GM18520 (cell line): ENCODE measurements around the gene CAPSL.
"Not testable (repeated sequence)": the region's sequence is repeated elsewhere in the genome, so short reads cannot be mapped to it uniquely, and the experiment has no call there.

Source experiments
- ATAC-seq: cut with Tn5 transposase; IDR thresholded peaks from one replicate; pipeline ENCODE4 v1.9.1; 2021; ENCODE audit not compliant: unreplicated experiment

Gene CAPSL

DNA sequence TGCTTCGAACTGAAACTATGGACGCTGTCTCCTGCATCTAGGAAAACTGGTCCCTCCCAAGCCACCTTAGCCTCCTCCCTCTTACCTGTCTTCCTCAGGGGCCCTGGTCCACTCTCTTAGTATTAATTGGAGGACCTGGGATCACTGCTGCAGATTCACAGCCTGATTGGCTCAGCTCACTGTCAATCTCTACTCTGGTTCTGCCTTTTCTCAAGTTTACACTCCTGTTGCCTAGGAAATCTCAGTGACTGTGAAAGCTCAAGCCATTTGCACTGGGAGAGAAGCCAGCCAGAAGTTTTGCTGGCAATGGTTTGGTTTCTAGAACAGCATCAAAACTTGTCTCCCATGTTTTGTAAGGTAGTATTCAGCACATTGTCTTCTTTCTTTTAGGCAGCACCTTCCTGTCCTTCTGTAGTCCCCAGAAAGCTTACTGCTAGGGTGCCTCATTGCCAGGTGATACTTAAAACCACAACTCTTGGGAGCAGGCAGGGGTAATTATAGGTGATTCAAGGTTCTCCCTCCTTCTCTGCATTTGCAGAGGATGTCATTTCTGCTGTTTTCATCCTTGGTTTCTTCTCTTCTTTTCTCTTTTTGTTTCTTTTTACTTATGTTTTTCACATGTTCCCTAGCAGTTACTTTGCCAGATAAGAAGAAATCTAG lies at the start of gene CAPSL:
Gene CAPSL (minus strand): TSS at position 55 of the 660 bp plus-strand sequence. CDS start 17,502 bp downstream, outside the sequence.
- ATAC-seq, result no peak

DNA sequence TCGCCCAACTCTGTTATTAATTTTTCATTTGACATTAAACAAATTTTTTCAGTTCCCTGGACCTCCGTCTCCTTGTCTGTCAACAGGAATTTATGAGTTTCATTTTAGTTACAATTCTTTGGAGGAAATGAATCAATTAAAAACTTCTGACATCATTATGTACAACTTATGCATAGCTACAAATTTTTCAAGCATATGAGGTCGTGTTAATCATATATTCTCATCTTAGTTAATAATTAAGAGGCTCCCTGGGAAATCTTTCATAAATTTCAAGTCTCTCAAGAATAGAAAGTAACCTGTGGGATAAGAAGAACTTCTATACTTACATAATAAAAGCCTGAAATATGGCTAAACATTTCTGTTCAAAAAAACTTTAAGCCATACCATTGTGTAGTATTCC lies 49.4 kb upstream of the CAPSL start:
- ATAC-seq, result no peak

DNA sequence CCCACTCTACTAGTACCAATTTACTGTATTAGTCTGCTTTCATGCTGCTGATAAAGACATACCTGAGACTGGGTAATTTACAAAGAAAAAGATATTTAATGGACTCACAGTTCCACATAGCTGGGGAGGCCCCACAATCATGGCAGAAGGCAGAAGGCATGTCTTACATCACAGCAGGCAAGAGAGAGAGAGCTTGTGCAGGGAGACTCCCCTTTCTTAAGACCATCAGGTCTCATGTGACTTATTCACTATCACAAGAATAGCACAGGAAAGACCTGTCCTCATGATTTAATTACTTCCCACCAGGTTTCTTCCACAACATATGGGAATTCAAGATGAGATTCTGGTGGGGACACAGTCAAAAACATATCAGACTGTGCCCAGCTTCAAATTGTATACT lies 41.3 kb upstream of the CAPSL start:
- ATAC-seq, result no peak

DNA sequence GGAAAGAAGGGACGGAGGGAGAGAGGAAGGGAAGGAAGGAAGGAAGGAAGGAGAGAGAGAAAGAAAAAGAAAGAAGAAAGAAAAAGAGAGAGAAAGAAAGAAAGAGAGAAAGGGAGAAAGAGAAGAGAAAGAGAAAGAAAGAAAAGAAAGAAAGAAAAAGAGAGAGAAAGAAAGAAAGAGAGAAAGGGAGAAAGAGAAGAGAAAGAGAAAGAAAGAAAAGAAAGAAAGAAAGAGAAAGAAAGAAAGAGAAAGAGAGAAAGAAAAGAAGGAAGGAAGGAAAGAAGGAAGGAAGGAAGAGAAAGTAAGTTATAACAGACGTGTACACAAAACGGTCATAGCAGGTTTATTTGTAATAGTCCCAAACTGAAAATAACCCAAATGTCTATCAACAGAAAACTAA lies 38.4 kb upstream of the CAPSL start:
- not testable (repeated sequence) for ATAC-seq

DNA sequence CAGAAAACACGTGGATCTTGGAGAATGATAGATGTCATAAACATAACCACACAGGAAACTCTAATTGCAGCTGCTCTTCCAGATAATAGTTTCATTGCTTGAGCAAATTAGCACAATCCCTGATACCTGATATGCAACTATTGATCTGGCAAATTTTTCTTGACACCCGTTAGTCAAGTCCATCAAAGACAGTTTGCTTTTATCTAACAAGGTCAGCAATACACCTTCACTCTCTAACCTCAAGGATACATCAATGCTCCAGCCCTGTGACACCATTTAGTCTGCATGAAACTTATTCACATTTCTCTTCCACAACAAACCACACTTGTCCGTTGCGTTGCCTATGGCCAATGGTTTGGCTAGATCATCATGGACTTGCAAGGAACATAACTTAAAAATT lies 36.1 kb upstream of the CAPSL start:
- ATAC-seq, result no peak

DNA sequence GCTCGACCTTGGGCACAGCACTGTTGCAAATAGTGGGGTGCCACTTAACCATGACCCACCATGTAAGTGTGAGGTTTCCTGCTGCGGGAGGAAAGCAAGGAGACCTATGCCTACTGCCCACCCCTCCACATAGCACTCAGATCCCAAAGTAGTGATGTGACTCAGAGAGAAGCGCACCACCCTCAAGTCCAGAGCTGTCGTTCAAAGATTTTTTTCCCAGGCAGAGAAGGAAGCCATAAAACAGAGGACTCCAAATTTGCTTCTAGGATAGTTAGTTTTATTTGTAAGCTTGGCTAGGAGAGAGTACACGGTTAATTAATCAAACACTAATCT lies 33.4 kb upstream of the CAPSL start:
- no peak for ATAC-seq

DNA sequence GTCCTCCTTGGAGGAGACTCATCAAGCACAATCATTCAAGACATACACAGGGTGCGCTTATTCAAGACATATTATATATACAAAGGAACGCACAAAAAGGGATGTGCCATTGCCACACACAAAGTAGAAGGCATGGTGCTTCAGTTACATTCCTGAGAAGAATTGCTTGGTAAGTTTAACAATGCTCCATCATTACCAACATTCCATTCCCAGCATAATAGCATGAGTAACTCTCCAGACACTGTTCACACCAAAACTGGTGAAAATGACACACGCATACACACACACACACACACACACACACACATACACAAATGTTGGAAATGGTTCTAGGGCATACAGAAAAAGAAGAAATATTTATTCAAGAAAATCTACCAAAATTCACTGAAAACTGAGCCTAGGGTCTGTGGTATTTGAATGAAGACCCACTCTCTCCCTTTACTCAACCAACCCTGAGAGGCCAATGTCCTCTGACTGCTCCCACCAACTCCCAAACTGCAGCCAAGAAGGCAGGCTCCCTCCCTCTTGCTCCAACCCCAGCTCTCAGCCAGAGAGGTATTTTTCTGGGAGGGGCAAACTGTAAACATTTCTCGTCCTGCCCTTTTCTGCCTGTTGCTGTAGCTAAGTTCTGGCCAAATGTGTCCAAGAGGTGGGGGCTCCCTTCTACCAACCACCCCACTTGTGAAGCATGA lies 32.9 kb upstream of the CAPSL start:
- no peak for ATAC-seq

DNA sequence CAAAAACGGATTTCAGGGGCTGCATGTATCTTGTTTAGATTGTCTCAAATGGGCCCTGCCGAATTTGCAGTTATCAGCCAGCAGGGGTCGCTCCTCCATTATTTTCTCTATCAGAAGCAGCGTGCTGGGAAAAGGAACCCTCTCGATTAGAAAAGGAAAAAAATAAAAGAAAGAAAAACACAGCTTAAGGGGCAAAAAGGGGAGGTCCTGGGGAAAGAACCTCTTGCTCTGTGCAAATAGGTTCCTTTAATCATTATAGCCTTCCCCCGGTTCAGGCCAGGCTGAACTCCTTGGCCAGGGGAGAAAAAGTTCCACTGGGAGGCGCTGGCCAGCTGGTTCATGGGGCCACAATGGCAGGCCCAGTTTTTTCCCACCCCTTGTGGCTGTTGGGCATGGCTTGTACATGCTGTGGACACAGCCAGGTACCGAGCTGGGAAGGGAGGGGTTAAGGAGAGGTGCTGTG lies 25.0 kb upstream of the CAPSL start:
- no peak for ATAC-seq

DNA sequence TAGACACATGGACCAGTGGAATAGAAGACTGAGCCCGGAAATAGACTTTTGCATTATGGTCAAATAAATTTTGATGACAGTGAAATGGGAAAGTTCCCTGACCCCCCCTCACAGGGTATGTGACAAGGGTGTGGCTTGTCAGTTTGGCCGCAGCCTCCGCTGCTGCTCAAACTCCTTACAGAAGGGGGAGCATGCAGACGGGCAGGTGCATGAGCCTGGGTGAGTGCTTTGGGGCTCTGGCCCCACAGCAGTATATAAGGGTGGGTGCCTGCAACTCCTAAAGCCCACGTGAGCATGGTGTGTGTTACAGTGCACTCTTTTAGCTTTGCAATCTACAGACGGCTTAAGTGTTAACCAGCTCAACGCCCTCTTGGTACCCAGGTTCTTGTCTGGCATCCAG lies 21.9 kb upstream of the CAPSL start:
- ATAC-seq, result no peak

DNA sequence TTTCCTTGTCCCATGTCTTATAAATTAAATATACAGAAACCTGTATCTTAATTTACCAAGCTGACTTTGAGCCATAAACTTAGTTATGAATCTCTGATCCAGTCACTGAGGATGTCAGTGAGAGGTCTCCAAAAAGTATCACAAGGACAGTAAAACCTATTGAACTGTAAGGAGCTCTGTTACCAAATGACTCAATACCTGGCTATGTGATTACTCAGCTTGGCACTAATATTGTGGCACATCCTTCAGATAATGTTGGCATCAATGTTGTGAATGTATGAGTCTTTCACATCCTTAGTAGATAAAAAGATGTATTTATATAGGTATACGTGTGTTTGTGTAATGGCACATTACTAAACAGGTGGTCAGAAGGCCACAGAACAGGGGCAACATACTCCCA lies 18.0 kb upstream of the CAPSL start:
- no peak for ATAC-seq

DNA sequence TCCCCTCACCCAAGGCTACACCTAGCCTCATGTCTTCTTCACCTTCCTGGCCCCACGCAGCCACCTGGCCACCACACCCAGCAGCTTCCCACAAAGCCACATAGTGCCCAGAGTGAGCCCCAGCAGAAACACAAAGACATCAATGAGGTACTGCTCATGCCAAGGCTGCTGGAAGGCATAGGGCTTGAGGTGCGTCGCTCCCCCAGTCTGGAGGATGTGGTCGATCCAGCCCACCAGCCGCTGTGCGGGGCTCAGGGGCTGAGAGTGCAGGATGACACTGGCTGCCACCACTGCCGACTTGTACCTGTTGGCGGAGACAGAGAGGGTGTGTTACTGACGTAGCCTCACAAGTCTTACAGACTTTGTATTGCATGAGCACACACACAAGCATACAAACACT lies 15.8 kb upstream of the CAPSL start:
- no peak for ATAC-seq

DNA sequence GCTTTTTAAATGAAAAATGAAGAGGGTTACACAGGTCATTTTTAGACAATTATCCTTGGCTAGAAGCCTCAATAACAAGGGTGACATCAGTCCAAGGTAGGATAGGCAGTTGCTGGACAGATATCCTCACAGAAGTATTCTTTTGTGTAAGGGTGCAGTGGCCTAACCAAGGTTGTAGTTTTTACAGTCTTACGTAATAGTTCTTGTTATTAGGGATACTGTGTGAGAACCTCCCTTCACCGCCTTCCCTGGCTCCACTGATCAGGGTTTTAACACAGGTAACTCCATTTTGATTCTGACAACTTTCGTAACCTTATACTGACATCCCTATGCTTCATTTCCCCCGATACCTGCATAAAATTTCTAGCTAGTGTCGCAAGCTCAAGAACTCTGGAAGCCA lies 8.7 kb upstream of the CAPSL start:
- ATAC-seq, result no peak

DNA sequence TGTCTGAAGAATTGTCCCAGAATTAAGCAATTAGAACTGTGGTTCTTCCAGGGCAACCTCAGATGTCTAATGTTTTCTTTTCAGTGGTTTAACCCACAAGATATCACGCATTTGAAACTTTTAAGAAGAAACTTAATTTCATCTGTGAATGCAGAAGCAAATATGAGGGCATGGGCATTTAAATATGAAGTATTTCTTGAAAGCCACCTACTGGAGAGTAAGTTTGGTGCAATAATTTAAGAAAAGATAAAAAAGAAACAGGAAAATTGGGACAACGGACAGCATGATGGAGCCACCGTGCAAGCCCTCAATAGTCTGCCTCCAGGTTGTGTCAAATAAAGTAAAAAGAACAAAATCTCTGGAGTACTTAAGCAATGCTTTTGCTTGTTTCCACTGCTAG lies 1.2 kb upstream of the CAPSL start:
- no peak for ATAC-seq

DNA sequence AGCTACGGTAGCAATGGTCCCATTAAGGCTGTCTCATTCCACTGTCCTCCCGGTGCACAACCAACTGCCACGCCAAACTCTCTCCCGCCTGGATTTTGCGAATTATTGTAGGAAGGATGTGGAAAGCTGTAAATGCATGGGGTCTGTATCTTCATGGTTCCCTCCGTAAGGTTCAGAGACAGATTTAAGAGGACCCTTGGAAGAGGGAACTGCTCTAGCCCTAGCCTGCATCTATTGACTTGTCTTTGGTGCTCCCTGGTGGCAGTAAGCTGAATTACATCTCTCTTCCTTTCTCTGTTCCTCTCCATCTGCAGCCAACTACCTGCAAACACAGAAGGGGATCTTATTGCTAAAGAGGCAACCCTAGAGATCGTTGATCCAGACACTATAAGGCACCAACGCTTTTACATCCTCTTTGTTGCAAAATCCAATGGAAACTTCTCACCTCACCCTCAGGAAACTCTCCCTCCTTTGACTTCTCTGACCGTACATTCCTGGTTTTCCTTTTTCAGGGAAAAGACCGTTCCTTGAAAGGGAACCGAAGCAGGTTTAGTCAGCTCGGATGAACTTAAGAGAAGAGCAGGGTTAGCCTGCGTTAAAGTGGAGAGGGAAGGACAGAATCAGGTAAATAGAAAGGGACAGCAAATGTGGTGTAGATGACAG lies 11.9 kb downstream of the CAPSL start:
- no peak for ATAC-seq

DNA sequence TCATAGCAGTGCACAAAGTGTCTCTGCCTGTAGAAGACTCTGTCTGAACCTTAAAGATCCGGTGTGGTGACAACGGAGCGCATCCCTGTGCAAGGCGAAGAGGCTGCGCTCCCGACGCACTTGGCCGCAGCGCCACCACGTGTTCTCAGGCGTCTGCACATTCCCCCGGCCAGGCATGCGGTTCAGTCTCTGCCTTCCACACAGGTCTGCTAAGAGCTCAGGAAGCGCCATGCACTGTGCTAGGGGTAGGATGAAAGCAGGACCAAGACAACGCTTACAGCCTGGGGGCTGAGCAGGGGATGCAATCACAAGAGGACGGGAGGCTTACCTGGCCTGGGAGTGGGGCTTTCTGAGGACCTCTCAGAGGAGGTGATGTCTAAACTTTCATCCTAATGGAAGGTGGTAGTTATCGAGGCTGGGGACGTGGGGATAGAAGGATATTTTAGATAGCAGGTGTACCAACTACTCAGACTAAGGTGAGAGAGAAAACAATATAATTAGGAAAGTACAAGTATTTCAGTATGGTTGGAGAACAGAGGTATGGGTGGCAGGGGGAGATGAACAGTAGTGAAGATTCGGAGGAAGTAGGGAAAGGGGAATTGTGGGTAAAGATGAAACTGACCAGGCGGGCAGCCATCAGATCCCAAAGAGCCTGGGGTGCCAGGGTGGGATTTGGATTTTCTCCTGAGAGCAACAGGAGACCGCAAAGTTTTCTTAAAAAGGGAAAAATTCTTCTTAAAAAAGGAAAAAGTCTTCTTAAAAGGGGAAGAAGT lies 13.3 kb downstream of the CAPSL start:
- no peak for ATAC-seq

DNA sequence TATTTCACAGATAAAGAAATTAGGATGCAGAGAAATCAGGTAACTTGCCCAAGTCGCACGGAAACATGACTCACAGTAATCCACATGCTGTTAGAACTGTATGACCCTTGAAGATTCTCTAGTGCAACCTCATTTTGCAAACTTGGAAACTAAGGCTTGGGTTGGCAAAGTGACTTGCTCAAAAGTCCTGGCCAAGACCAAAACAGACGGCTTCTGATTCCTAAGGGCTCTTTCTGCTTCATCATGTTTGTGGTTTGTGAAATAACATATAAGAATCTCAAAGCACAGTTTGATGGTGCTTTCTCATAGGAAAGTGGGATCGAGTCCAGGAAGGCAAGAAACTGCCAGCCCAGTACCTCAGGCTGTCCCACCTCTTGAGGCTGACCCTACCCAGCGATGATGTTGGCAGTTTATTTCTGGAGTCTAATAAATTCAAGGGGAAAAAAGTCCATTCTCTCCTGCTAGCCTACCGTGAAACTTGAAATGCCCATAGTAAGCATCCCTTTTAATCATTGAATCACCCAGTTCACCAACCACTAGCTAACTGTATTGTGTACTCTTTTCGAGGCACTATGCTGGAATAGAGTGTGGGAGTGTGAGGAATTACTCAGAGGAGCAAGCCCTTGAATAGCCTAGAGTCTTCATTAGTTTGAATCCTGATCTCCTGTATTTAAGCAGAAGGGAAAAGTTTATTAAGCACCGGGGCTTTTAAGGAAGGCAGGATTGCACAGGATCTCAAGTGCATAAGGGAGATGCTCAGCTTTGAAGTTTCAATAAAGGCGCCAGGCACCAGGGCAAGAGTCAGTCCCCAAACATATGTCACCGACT lies 14.1 kb downstream of the CAPSL start:
- no peak for ATAC-seq

DNA sequence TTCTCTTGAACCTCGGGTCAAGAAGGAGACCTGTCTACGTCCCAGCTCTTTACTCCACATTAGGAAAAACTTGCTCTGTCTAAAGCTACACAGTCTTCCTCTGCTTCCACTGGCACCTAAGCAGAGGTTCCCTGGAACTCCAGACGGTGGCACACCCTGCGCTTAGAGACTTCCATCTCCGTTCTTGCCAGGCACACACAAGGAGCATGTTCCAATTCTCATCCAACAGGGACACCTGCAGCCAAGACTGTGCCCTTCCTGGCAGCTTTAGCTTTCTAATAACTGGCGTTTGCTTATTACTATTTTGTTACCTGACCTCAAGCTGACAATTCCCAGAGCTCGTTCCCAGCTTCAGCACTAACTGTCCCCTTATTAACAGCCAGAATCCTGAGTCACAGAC lies 16.0 kb downstream of the CAPSL start:
- ATAC-seq, result no peak

DNA sequence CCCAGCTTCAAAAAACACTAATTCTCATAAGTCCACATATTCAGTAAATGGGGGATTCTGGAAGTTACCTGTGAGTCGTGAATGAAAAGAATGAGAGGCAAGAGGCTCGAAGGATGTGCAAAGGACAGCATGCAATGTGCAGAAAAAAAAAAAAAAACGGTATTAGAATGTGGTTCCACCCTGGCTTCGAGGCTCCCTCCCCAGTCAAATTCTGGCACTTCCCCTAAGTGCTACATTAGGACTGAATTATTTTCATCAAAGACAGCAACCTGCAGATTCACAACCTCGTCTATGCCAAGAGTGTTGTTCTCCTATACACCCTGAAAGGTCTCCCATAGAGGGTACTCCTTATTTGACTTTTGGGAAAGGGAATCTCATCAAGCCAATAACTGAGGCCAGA lies 16.5 kb downstream of the CAPSL start:
- ATAC-seq, result no peak

DNA sequence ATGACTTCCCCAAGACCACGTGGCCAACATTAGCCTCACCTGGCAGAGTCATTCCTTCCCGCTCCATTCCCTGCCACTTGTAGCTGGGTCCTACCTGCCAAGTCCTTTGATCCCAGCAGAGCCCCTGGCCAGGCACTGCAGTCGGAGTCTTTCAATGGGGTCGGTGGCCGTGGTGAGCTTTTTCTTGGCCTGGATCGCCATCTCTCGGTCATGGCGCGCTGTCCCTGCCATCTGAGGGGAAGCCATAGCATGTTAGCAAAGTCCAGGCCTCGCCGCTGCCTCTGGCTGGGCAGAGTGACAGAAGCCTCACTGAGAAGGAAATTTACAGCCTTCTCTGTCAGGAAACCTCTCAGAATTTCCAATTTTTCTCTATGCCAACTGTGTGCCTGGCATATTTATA lies 17.5 kb downstream of the CAPSL start:
- no peak for ATAC-seq

DNA sequence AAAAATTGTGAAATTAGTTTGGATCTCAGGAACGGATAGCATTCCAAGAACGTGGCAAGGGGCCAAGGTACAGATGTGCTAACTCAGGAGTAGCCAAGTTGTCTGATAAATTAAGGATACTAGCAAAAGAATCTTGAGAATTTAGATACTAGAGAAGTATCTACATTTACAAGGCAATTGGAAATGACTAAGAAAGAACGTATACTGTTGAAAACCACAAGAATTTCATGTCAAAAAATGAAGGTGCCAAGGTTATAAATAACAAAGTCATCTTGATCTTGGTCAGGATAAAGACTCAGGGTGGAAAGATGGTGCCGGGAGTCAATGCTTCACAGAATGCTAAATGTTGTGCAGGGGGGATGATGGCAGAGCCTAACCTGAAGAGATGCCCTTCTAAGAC lies 19.2 kb downstream of the CAPSL start:
- ATAC-seq, result no peak

DNA sequence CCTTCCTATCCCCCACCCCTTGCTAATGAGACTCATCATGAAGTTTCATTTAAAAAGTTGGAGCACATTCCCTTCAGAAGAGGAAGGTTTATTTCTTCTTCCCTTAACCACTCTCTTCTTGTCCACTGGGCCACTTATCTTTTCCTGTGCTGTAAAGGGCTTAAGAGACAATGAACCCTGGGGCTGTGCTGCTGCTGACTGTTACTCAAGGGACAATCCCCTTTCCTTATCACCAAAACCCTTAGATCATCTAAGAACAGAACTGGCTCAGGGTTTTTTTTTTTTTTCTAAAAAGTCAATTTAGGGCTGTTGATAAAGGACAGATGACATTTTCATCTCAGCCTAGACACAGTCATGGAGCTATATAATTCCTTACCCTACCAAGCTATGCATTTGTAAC lies 29.6 kb downstream of the CAPSL start:
- ATAC-seq, result no peak
